CD4-positive, alpha-beta T cell (primary cell): ENCODE data around the gene VTI1A. TPM values are rescaled to one million over a fixed set of nuclear protein-coding genes. Genes with fewer than 3 reads are reported as not detected.

Experiments used
- ATAC-seq: fragments of 200-7000 bp; cut with Tn5 transposase; one replicate; pipeline ENCODE4 v1.10.0; 2022; ENCODE audit warnings: mild to moderate bottlenecking; ENCODE audit not compliant: poor library complexity
- CTCF ChIA-PET: fragments of 350-600 bp; sonication (Branson Sonifier 250); formaldehyde crosslinking; loops from one replicate; lab custom pipeline; 2021; ENCODE audit warnings: antibody characterized with exemption, inconsistent platforms; lab: Charles Lee
- POLR2A ChIA-PET: fragments of 350-600 bp; sonication (Branson Sonifier 250); formaldehyde crosslinking; loops from one replicate; lab custom pipeline; 2021; ENCODE audit warnings: antibody characterized with exemption, inconsistent platforms; lab: Charles Lee
- DNase-seq, 14 experiments: peaks; one replicate each; pipeline ENCODE4 v3.0.0-alpha.2; 2013 to 2020; ENCODE audit warnings: mixed read lengths in 2 of 14
- H3K27ac ChIP-seq, 2 donors: one replicate each; pipeline versions ENCODE4 v1.5.1 to v1.7.0; 2013; ENCODE audit warnings: low read length in 2 of 2, low read depth in 1 of 2, mild to moderate bottlenecking in 1 of 2
- H3K27me3 ChIP-seq, 2 experiments: 1 replicate in 1 of 2; 2 replicates in 1 of 2; pipeline versions ENCODE4 v1.6.1 to v1.7.0; 2013; ENCODE audit warnings: low read length in 2 of 2, control low read depth in 1 of 2, mild to moderate bottlenecking in 1 of 2, moderate library complexity in 1 of 2; ENCODE audit not compliant: insufficient read depth in 2 of 2, control insufficient read depth in 1 of 2
- H3K36me3 ChIP-seq: one replicate; pipeline ENCODE4 v1.6.1; 2013; ENCODE audit warnings: low read length, control low read depth; ENCODE audit not compliant: insufficient read depth
- H3K4me1 ChIP-seq: one replicate; pipeline ENCODE4 v1.6.1; 2013; ENCODE audit warnings: low read length, control low read depth; ENCODE audit not compliant: insufficient read depth
- H3K4me3 ChIP-seq: one replicate; pipeline ENCODE4 v1.5.1; 2013; ENCODE audit warnings: mild to moderate bottlenecking, low read length, moderate library complexity
- H3K9me3 ChIP-seq, 2 experiments: 1 replicate in 1 of 2; 2 replicates in 1 of 2; pipeline versions ENCODE4 v1.6.1 to v1.7.0; 2013; ENCODE audit warnings: low read length in 2 of 2, mild to moderate bottlenecking in 2 of 2, control low read depth in 1 of 2, moderate library complexity in 1 of 2; ENCODE audit not compliant: control insufficient read depth in 1 of 2, insufficient read depth in 1 of 2
- H3K27ac Mint-ChIP-seq: one replicate; pipeline ENCODE4 v1.8.0; 2020; ENCODE audit warnings: mixed read lengths
- H3K27me3 Mint-ChIP-seq: one replicate; pipeline ENCODE4 v1.8.0; 2021; ENCODE audit warnings: mixed read lengths
- H3K36me3 Mint-ChIP-seq: one replicate; pipeline ENCODE4 v1.8.0; 2021; ENCODE audit warnings: low read depth, mixed read lengths
- H3K4me1 Mint-ChIP-seq: one replicate; pipeline ENCODE4 v1.8.0; 2021; ENCODE audit warnings: low read depth, mixed read lengths
- H3K4me3 Mint-ChIP-seq: one replicate; pipeline ENCODE4 v1.8.0; 2020; ENCODE audit warnings: mild to moderate bottlenecking, mixed read lengths
- H3K9me3 Mint-ChIP-seq: one replicate; pipeline ENCODE4 v1.8.0; 2020; ENCODE audit warnings: mixed read lengths
- CTCF ChIP-seq: fragments of 200-600 bp; IDR thresholded peaks from one replicate; pipeline ENCODE4 v1.8.0; 2022; ENCODE audit warnings: antibody characterized with exemption, mild to moderate bottlenecking
- intact Hi-C, 2 experiments: fragments of 100-400 bp; cut with DNase I in 1 of 2; cut with micrococcal nuclease in 1 of 2; formaldehyde crosslinking; loops; one replicate each; pipeline versions ENCODE4 v1.15.1 to v1.9.0; 2023 to 2025; cut with DNase I, micrococcal nuclease
- total RNA-seq, 174 experiments: library from RNA in 2 of 174; stranded (reverse) in 2 of 174; gene quantifications; one replicate each; pipeline ENCODE4 v1.2.3 and lab custom pipeline; 2021 to 2026

Gene VTI1A
- total RNA-seq, 2 experiments from 2014 or later = 54.5 to 56.5 TPM

- Mint-ChIP-seq H3K4me1 (no peaks in the 10 kb centered on the region), H3K27me3 (no peaks in the 10 kb centered on the region), H3K9me3 (peaks cover 4% of the 10 kb centered on the region), H3K36me3 (peaks cover 58% of the 10 kb centered on the region), H3K4me3 (no peak overlapping the region), H3K27ac (no peak overlapping the region)
- no peaks in the 10 kb centered on the region for H3K27me3 ChIP-seq
- ATAC-seq = no peak
- DNase-seq = no peak
- no peak for TF ChIP-seq CTCF
- CTCF ChIA-PET = interaction anchor here (0.6 kb wide), 1 partner anchor 67 kb away, joined by 3 read pairs; no protein-coding TSS in a partner anchor
- peaks cover 0 to 9% of the 10 kb centered on the region in 2 experiments for H3K9me3 ChIP-seq
- POLR2A ChIA-PET = no interaction called here
- no peak overlapping the region for H3K27ac ChIP-seq
- H3K36me3 ChIP-seq = no peaks in the 10 kb centered on the region
- no peaks in the 10 kb centered on the region for H3K4me1 ChIP-seq
- no peak overlapping the region for H3K4me3 ChIP-seq
- intact Hi-C loops = no loop called here
These were observed 167.6 kb downstream of the VTI1A start for GRCh38 chr10:112614586-112614985.

GRCh38 chr10:112615269-112615668 lies 168.3 kb downstream of the VTI1A start:
- Mint-ChIP-seq H3K27ac (no peak overlapping the region), H3K9me3 (peaks cover 4% of the 10 kb centered on the region), H3K4me1 (no peaks in the 10 kb centered on the region), H3K4me3 (no peak overlapping the region), H3K27me3 (no peaks in the 10 kb centered on the region), H3K36me3 (peaks cover 59% of the 10 kb centered on the region)
- POLR2A ChIA-PET = no interaction called here
- intact Hi-C loops = no loop called here
- TF ChIP-seq CTCF = no peak
- Histone ChIP-seq H3K27ac (no peak overlapping the region), H3K36me3 (no peaks in the 10 kb centered on the region), H3K4me1 (no peaks in the 10 kb centered on the region), H3K27me3 (no peaks in the 10 kb centered on the region), H3K9me3 (peaks cover 0 to 9% of the 10 kb centered on the region in 2 experiments), H3K4me3 (no peak overlapping the region)
- CTCF ChIA-PET = no interaction called here
- DNase-seq (no peak), ATAC-seq (no peak)

GRCh38 chr10:112616647-112617046 lies 169.6 kb downstream of the VTI1A start:
- intact Hi-C loops = no loop called here
- no peaks in the 10 kb centered on the region for H3K27me3 ChIP-seq
- no peaks in the 10 kb centered on the region for H3K36me3 ChIP-seq
- no peaks in the 10 kb centered on the region for H3K4me1 ChIP-seq
- Mint-ChIP-seq H3K9me3 (peaks cover 4% of the 10 kb centered on the region), H3K27ac (no peak overlapping the region), H3K4me3 (no peak overlapping the region), H3K4me1 (no peaks in the 10 kb centered on the region), H3K27me3 (no peaks in the 10 kb centered on the region), H3K36me3 (peaks cover 60% of the 10 kb centered on the region)
- ChIA-PET POLR2A (no interaction called here), CTCF (no interaction called here)
- peaks cover 0 to 9% of the 10 kb centered on the region in 2 experiments for H3K9me3 ChIP-seq
- no peak overlapping the region for H3K4me3 ChIP-seq
- no peak for TF ChIP-seq CTCF
- DNase-seq = no peak
- no peak for ATAC-seq
- H3K27ac ChIP-seq = no peak overlapping the region
